ENCODE measurements around the gene SS18L1.

GRCh38 chr20:62155428-62156253 is 12.1 kb downstream of the SS18L1 start:
- no peak for TF ChIP-seq CTCF (conservative IDR thresholded peaks at IDR 0.05; ENCODE audit: low read depth in 2 of 2)
- no peak for TF ChIP-seq CREB1 (CRISPR knock-in tag; IDR thresholded peaks at IDR 0.05; ENCODE audit: low read depth)
- TF ChIP-seq POLR2AphosphoS5 (IDR thresholded peaks at IDR 0.05; ENCODE audit: low read depth) = no peak
- no peak for TF ChIP-seq EZH2 (IDR thresholded peaks at IDR 0.05; ENCODE audit: low read depth, unreplicated experiment)
- no peak for TF ChIP-seq REST (IDR thresholded peaks at IDR 0.05; ENCODE audit: unreplicated experiment)
- TF ChIP-seq EZH2phosphoT487 (IDR thresholded peaks at IDR 0.05; ENCODE audit: unreplicated experiment) = no peak
- no peak for TF ChIP-seq ZNF462 (CRISPR knock-in tag; IDR thresholded peaks at IDR 0.05)
- TF ChIP-seq ETS1 (IDR thresholded peaks at IDR 0.05) = no peak
- no peak for TF ChIP-seq JUNB (IDR thresholded peaks at IDR 0.05; ENCODE audit: unreplicated experiment)
- TF ChIP-seq STAT1 (IDR thresholded peaks at IDR 0.05; ENCODE audit: unreplicated experiment) = no peak
- TF ChIP-seq ZNF114 (CRISPR knock-in tag; IDR thresholded peaks at IDR 0.05) = no peak
